Aorta (tissue), 5 donors: ENCODE measurements around the gene ZNF148. TPM values are rescaled to one million over a fixed set of nuclear protein-coding genes. Genes with fewer than 3 reads are reported as not detected.

Experiments used
- ATAC-seq: fragments of 200-7000 bp; cut with Tn5 transposase; one replicate; pipeline ENCODE4 v1.9.1; 2022; ENCODE audit warnings: moderate library complexity; ENCODE audit not compliant: low FRiP score
- DNase-seq, 2 donors: peaks; one replicate each; pipeline ENCODE4 v3.0.0-alpha.2; 2020
- H3K27ac ChIP-seq, 2 donors: one replicate each; pipeline ENCODE4 v1.5.1; 2013; ENCODE audit warnings: low read length in 2 of 2, mild to moderate bottlenecking in 2 of 2, moderate library complexity in 2 of 2, control low read depth in 1 of 2, inconsistent platforms in 1 of 2, low read depth in 1 of 2
- H3K27me3 ChIP-seq, 2 donors: one replicate each; pipeline ENCODE4 v1.6.1; 2013; ENCODE audit warnings: control low read depth in 1 of 2, low read length in 1 of 2, mild to moderate bottlenecking in 1 of 2, moderate library complexity in 1 of 2; ENCODE audit not compliant: insufficient read depth in 2 of 2, control insufficient read depth in 1 of 2
- H3K36me3 ChIP-seq, 2 donors: one replicate each; pipeline ENCODE4 v1.6.1; 2013; ENCODE audit warnings: control low read depth in 1 of 2, low read length in 1 of 2, mild to moderate bottlenecking in 1 of 2; ENCODE audit not compliant: insufficient read depth in 2 of 2, control insufficient read depth in 1 of 2
- H3K4me1 ChIP-seq, 2 donors: one replicate each; pipeline ENCODE4 v1.6.1; 2013; ENCODE audit warnings: low read length in 2 of 2, control low read depth in 1 of 2, mild to moderate bottlenecking in 1 of 2, moderate library complexity in 1 of 2; ENCODE audit not compliant: insufficient read depth in 2 of 2, control insufficient read depth in 1 of 2
- H3K4me3 ChIP-seq, 2 donors: one replicate each; pipeline ENCODE4 v1.5.1; 2013; ENCODE audit warnings: low read length in 2 of 2, control low read depth in 1 of 2, mild to moderate bottlenecking in 1 of 2
- H3K9me3 ChIP-seq: one replicate; pipeline ENCODE4 v1.6.1; 2013; ENCODE audit warnings: mild to moderate bottlenecking, low read length; ENCODE audit not compliant: control insufficient read depth
- WGBS, 2 donors: extraction: QIAGEN DNeasy Blood & Tissue Kit; methylation state at CpG; one replicate each; pipeline ENCODE4 v1.1.7; 2013; 5-methylcytosine and 5-hydroxymethylcytosine counted together
- intact Hi-C, 2 donors: fragments of 100-400 bp; cut with DNase I; formaldehyde crosslinking; loops; one replicate each; pipeline versions ENCODE4 v1.14.2 to v1.15.0; 2022
- polyA plus RNA-seq, 2 donors: library from polyadenylated mRNA; stranded (reverse); fragments of 200-250 nt; gene quantifications; one replicate each; pipeline ENCODE4 v1.2.3, GENCODE V29; 2013
- total RNA-seq, 2 donors: library from RNA; stranded (reverse); fragmentation: NEBNext Ultra II Directional; extraction: Animal tissue kit (Norgen Biotek cat#: 25700); gene quantifications; one replicate each; pipeline ENCODE4 v1.2.1, GENCODE V29; 2021
- donor health status: healthy with polysubstance abuse.
- donor health status: Bipolar disorder and iron deficiency.
- donor health status: DM: no; HTN: no; CAD: no.
- donor health status: DM: no; HTN: no; CAD: no.
- donor health status: DM: yes; HTN: yes; CAD: no.

Gene ZNF148
- total and polyA plus RNA-seq, 4 donors = 5.3 to 63.8 (median 29.6) TPM

DNA sequence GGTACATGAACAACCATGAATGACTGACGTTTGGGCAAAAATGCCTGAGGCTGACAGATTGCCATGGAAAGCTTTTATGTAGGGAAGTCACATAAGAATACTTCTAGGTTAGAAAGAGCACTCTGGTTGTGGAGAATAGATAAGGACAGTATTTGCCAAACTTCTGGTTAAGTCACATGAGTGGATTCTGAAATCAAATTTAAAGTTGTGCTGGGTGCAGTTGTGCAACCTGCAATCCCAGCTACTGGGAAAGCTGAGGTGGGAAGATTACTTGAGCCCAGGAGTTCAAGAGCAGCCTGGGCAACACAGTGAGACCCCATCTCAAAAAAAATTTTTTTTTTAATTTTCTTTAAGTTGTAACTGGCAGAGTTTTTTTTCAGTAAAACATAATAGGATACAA, 7.2 kb upstream of the ZNF148 start:
- H3K27me3 ChIP-seq = no peaks in the 10 kb centered on the region
- DNase-seq (no peak), ATAC-seq (no peak)
- intact Hi-C loops = no loop called here
- no peak overlapping the region for H3K27ac ChIP-seq
- H3K36me3 ChIP-seq = no peaks in the 10 kb centered on the region
- WGBS, 2 donors = 64 to 67% methylated on average over 1 of the region's 1 CpG
- no peaks in the 10 kb centered on the region for H3K4me1 ChIP-seq
- H3K9me3 ChIP-seq = no peaks in the 10 kb centered on the region
- no peak overlapping the region for H3K4me3 ChIP-seq

DNA sequence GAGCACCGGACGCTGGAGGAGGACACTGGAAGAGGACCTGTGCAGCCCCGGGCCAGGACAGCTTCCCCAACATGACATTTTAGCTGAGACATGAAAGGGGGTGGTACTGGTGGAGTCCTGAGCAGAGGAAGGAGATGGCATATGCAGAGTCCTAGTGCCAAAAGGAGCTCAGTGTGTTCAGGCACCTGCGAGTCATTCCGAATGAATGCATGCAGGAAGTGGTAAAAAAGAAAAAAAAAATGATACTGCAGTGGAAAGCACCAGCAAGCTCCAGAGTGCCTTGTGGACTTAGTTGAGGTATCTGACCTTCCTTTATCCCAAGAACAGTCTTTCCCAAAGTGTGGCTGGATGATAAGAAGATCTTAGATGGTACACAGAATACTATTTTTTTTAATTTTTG, 6.6 kb upstream of the ZNF148 start:
- Histone ChIP-seq H3K4me3 (no peak overlapping the region), H3K27me3 (no peaks in the 10 kb centered on the region), H3K27ac (no peak overlapping the region), H3K9me3 (no peaks in the 10 kb centered on the region), H3K36me3 (no peaks in the 10 kb centered on the region), H3K4me1 (no peaks in the 10 kb centered on the region)
- WGBS, 2 donors = 60 to 66% methylated on average over 5 of the region's 5 CpGs
- DNase-seq (no peak), ATAC-seq (no peak)
- intact Hi-C loops = no loop called here

DNA sequence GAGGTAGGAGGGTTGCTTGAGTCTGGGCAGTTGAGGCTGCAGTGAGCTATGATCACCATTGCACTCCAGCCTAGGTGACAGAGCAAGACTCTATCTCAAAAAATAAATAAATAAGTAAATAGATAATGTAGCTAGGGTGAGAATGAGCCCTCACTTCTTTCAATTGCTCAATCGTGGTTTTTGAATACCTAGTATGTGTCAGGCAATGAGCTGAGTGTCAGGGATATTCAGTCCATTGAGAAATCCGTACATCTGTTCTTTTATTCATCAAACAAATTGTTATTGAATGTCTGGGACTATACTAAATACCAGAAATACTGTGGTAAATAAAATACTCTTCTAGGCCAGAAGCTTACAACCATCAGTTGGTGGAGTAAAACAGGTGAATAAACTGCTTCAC, 6.2 kb upstream of the ZNF148 start:
- intact Hi-C loops = no loop called here

DNA sequence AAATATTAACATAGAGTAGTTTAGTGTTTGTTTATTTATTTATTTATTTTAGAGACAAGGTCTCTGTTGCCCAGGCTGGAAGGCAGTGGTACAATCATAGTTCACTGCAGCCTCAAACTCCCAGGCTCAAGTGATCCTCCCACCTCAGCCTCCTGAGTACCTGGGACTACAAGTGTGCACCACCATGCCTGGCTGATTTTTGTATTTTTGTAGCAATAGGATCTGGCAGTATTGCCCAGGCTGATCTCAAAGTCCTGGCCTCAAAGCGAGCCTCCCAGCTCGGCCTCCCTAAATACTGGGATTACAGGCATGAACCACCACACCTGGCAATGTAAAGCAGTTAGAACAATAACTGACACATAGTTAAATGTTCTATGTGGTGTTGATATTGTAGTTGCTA, 4.4 kb upstream of the ZNF148 start:
- Histone ChIP-seq H3K27ac (no peak overlapping the region), H3K9me3 (no peaks in the 10 kb centered on the region), H3K4me3 (no peak overlapping the region), H3K4me1 (no peaks in the 10 kb centered on the region), H3K27me3 (no peaks in the 10 kb centered on the region), H3K36me3 (no peaks in the 10 kb centered on the region)
- DNase-seq = no peak
- 88 to 92% methylated on average over 2 of the region's 2 CpGs for WGBS, 2 donors
- no peak for ATAC-seq
- intact Hi-C loops = loop anchor here in 1 of 2 donors (5.0 kb wide), 1 partner anchor 58 kb away; no protein-coding TSS in a partner anchor

More for the DNA sequence above, 6.2 kb upstream of the ZNF148 start:
- Histone ChIP-seq H3K36me3 (no peaks in the 10 kb centered on the region), H3K4me3 (no peak overlapping the region), H3K4me1 (no peaks in the 10 kb centered on the region), H3K9me3 (no peaks in the 10 kb centered on the region), H3K27me3 (no peaks in the 10 kb centered on the region), H3K27ac (no peak overlapping the region)
- ATAC-seq (no peak), DNase-seq (no peak)
- 79% methylated on average over 2 of the region's 2 CpGs for WGBS, 2 donors

DNA sequence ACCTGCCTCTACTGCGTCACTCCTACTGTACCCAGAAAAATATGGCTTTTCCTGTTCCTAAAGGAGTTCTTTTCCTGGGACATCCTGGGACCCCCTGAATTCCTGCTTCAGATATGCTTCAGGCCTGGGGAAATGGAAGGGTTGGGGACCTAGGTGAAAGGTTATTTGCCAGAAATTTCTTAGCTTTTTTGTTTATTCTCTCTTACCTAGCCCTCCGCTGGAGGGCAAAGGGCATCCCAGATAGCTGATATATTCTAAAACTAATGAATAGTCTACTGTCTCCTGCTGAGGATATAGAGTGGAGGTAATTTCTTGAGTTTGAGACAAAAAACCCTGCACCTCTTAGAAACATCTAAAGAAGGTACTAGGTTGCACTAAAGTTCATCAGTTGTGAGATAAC, 3.6 kb upstream of the ZNF148 start:
- H3K36me3 ChIP-seq = no peaks in the 10 kb centered on the region
- H3K9me3 ChIP-seq = no peaks in the 10 kb centered on the region
- H3K27me3 ChIP-seq = no peaks in the 10 kb centered on the region
- H3K4me1 ChIP-seq = peaks cover 1 to 2% of the 10 kb centered on the region in 2 donors
- WGBS, 2 donors = 87 to 88% methylated on average over 2 of the region's 2 CpGs
- H3K4me3 ChIP-seq = no peak overlapping the region
- no peak overlapping the region for H3K27ac ChIP-seq
- intact Hi-C loops = loop anchor here in 1 of 2 donors (5.0 kb wide), 1 partner anchor 59 kb away; no protein-coding TSS in a partner anchor
- DNase-seq = no peak
- no peak for ATAC-seq

DNA sequence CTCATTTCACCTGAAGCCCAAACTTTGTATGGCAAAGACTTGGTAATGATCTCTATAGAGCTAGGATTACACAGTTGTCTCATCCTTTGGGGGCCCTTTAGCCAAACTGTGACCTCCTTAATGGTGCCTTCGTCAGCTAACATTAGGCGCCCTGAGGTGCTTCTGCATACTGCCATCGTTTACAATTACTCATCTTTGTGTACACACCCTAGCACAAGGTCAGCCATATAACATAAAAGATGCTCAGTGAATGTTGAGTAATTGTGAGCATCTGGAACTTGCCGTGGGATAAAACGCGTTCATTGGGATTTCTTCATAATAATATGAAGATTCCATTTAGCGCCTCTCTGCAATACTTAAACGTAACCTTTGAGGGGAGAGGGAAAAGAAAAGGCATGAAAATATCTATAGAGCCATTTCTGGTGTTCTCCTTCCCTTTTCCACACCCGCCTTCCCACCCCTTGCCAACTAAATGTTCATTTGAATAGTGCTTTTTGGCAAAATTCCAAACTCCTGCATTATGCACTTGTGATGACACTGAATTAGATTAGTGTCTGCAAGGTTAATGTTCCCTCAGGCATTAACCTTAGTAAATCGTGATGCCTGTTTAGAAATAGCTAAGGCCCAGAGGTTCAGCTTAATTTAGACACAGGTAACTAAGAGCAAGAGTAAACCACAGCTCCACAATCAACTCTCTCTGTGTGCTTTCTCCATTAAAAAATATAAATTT, 990 bp upstream of the ZNF148 start:
- DNase-seq (no peak), ATAC-seq (no peak)
- intact Hi-C loops = loop anchor here in 1 of 2 donors (5.0 kb wide), 1 partner anchor 61 kb away; no protein-coding TSS in a partner anchor
- no peaks in the 10 kb centered on the region for H3K9me3 ChIP-seq
- no peaks in the 10 kb centered on the region for H3K36me3 ChIP-seq
- peak overlapping the region in 1 of 2 donors; percentile 54 for H3K27ac ChIP-seq
- H3K4me1 ChIP-seq = peaks cover 5 to 7% of the 10 kb centered on the region in 2 donors
- no peaks in the 10 kb centered on the region for H3K27me3 ChIP-seq
- H3K4me3 ChIP-seq = peak overlapping the region; percentile 87 to 93
- 63 to 68% methylated on average over 10 of the region's 10 CpGs for WGBS, 2 donors

DNA sequence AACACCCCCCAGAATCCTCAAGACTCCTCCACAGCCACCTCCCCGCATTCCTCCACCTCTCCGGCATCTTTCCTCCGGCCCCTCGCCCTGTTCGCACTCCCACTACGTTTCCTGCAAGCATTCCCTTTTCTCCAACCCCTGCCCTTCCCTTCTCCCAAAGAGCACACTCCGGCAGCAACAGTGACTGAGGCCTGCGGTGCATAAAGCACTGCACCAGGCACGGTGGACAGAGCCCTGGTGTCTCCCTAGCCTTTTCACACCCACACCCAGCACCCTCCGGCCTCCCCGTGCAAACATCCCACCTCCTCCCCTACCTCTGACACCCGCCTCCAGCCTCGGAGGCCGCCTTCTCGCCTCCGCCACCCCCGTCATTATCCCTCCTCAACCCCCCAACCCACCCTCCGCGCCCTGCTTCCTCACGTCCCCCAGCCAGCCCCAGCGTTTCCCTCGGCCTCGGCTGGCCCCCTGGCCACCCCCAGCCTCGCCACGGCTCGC, 577 bp downstream of the ZNF148 start:
- WGBS, 2 donors = 0 to 1% methylated on average over 26 of the region's 26 CpGs
- ATAC-seq (peak; percentile 58), DNase-seq (peak; percentile 55 to 80)
- Histone ChIP-seq H3K27ac (peak overlapping the region; percentile 30 to 75), H3K36me3 (no peaks in the 10 kb centered on the region), H3K27me3 (no peaks in the 10 kb centered on the region), H3K4me3 (peak overlapping the region; percentile 87 to 93), H3K9me3 (no peaks in the 10 kb centered on the region), H3K4me1 (peaks cover 5 to 7% of the 10 kb centered on the region in 2 donors)
- intact Hi-C loops = no loop called here

DNA sequence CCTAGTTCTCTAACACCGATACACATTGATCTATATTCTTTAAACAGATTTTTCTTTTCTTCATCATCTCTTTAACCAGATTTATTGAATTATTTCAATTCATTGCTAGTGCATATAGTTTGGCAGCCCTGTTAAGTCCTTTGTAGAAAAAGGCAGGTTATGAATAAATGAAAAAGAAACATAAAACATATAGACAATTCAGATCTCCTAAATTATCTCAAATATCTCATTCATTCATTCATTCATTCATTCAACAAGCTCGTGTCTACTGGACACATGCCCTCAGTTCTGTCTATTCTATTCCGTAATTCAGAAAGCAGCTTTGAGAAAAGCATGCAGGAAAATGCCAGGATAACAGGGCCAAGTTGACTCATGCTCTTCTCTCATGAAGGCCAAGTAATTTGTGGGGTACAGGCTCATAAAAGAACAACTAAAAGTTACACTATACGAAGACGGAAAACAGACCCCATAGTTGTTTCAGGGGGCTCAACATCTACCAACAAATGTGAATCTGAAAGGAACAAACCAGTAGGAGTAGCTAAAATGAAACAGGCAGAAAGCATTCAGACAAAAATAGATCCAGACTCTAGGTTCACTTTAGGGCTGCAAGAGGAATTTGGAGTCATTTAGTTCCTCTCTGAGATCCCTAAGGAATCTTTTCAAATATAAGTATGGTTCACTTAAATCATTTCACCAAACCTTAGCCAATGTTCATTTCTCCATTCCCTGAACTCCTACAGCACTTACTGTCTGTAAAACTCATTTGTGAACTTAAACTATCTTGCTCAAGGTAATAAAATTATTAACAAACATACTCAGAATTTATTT, 7.5 kb downstream of the ZNF148 start:
- Histone ChIP-seq H3K27ac (no peak overlapping the region), H3K36me3 (no peaks in the 10 kb centered on the region), H3K4me3 (peak overlapping the region in 1 of 2 donors; percentile 69), H3K4me1 (peaks cover 0 to 3% of the 10 kb centered on the region in 2 donors), H3K9me3 (no peaks in the 10 kb centered on the region), H3K27me3 (no peaks in the 10 kb centered on the region)
- WGBS, 2 donors = 15 to 20% methylated on average over 5 of the region's 5 CpGs
- intact Hi-C loops = loop anchor here in 1 of 2 donors (10.0 kb wide), 1 partner anchor 63 kb away; no protein-coding TSS in a partner anchor
- ATAC-seq (no peak), DNase-seq (no peak)
